ENCODE data around the gene TRIM41.
A peak's percentile ranks its signal among the peaks of the same experiment; 100 is the strongest.

TRIM41 gene

GRCh38 chr5:181189363-181189961 is 33.6 kb upstream of the TRIM41 start:
- H3K9ac ChIP-seq, result no peak overlapping the region
- peak overlapping the region; percentile 76 for H3K4me2 ChIP-seq
- no peaks in the 10 kb centered on the region for H3K27me3 ChIP-seq (ENCODE audit: insufficient read depth, low read depth)
- no peak for TF ChIP-seq CTCF (conservative IDR thresholded peaks at IDR 0.05; ENCODE audit: low read depth, low read length)
- H3K27ac ChIP-seq, result no peak overlapping the region
- peaks cover 12% of the 10 kb centered on the region for H3K4me1 ChIP-seq (ENCODE audit: low read depth, poor library complexity, severe bottlenecking)
- H4K20me1 ChIP-seq (ENCODE audit: insufficient read depth), result no peaks in the 10 kb centered on the region
- no peak overlapping the region for H3K4me3 ChIP-seq (IDR thresholded peaks at IDR 0.05; ENCODE audit: insufficient read depth, low read depth, low read length)
- H2AFZ ChIP-seq (ENCODE audit: low read depth), result peak overlapping the region; percentile 68; the same call in 1 of the 2 replicates
- H3K36me3 ChIP-seq (ENCODE audit: insufficient read depth), result no peaks in the 10 kb centered on the region
- no peaks in the 10 kb centered on the region for H3K79me2 ChIP-seq (ENCODE audit: insufficient read depth, low read depth)

- Histone ChIP-seq H3K4me1 (ENCODE audit: low read depth, poor library complexity, severe bottlenecking) (peaks cover 9% of the 10 kb centered on the region), H3K4me3 (IDR thresholded peaks at IDR 0.05; ENCODE audit: insufficient read depth, low read depth, low read length) (no peak overlapping the region), H3K36me3 (ENCODE audit: insufficient read depth) (no peaks in the 10 kb centered on the region), H2AFZ (ENCODE audit: low read depth) (peak overlapping the region; percentile 68), H3K79me2 (ENCODE audit: insufficient read depth, low read depth) (no peaks in the 10 kb centered on the region), H3K4me2 (peak overlapping the region; percentile 76), H4K20me1 (ENCODE audit: insufficient read depth) (no peaks in the 10 kb centered on the region), H3K27me3 (ENCODE audit: insufficient read depth, low read depth) (no peaks in the 10 kb centered on the region), H3K9ac (no peak overlapping the region; the same call in 1 of the 2 replicates), H3K27ac (no peak overlapping the region)
- no peak for TF ChIP-seq CTCF (conservative IDR thresholded peaks at IDR 0.05; ENCODE audit: low read depth, low read length)
Observed at GRCh38 chr5:181189962-181190710, 32.9 kb upstream of the TRIM41 start.

GRCh38 chr5:181190711-181191525 is 32.2 kb upstream of the TRIM41 start:
- peak overlapping the region; percentile 76 for H3K4me2 ChIP-seq
- no peaks in the 10 kb centered on the region for H4K20me1 ChIP-seq (ENCODE audit: insufficient read depth)
- peak overlapping the region; percentile 68 for H2AFZ ChIP-seq (ENCODE audit: low read depth)
- H3K79me2 ChIP-seq (ENCODE audit: insufficient read depth, low read depth), result no peaks in the 10 kb centered on the region
- no peak overlapping the region; the same call in 1 of the 2 replicates for H3K9ac ChIP-seq
- no peaks in the 10 kb centered on the region for H3K27me3 ChIP-seq (ENCODE audit: insufficient read depth, low read depth)
- H3K4me1 ChIP-seq (ENCODE audit: low read depth, poor library complexity, severe bottlenecking), result peaks cover 6% of the 10 kb centered on the region
- H3K36me3 ChIP-seq (ENCODE audit: insufficient read depth), result no peaks in the 10 kb centered on the region
- no peak overlapping the region for H3K4me3 ChIP-seq (IDR thresholded peaks at IDR 0.05; ENCODE audit: insufficient read depth, low read depth, low read length)
- no peak for TF ChIP-seq CTCF (conservative IDR thresholded peaks at IDR 0.05; ENCODE audit: low read depth, low read length)
- H3K27ac ChIP-seq, result no peak overlapping the region

GRCh38 chr5:181191526-181192336 is 31.4 kb upstream of the TRIM41 start:
- Histone ChIP-seq H3K27ac (peak overlapping the region; percentile 47), H3K4me1 (ENCODE audit: low read depth, poor library complexity, severe bottlenecking) (peaks cover 6% of the 10 kb centered on the region), H2AFZ (ENCODE audit: low read depth) (peak overlapping the region; percentile 68), H3K79me2 (ENCODE audit: insufficient read depth, low read depth) (no peaks in the 10 kb centered on the region), H4K20me1 (ENCODE audit: insufficient read depth) (no peaks in the 10 kb centered on the region), H3K27me3 (ENCODE audit: insufficient read depth, low read depth) (no peaks in the 10 kb centered on the region), H3K4me2 (peak overlapping the region; percentile 76), H3K36me3 (ENCODE audit: insufficient read depth) (no peaks in the 10 kb centered on the region), H3K9ac (peak overlapping the region; percentile 66; the same call in 1 of the 2 replicates), H3K4me3 (IDR thresholded peaks at IDR 0.05; ENCODE audit: insufficient read depth, low read depth, low read length) (no peak overlapping the region)
- no peak for TF ChIP-seq CTCF (conservative IDR thresholded peaks at IDR 0.05; ENCODE audit: low read depth, low read length)

Data from KMS-11 (cell line).